Esophagus squamous epithelium (tissue), 5 donors: Measurements from ENCODE around the gene PLEKHB2. TPM values are rescaled to one million over a fixed set of nuclear protein-coding genes. Genes with fewer than 3 reads are reported as not detected.
"Not testable (repeated sequence)": the region's sequence is repeated elsewhere in the genome, so short reads cannot be mapped to it uniquely, and the experiment has no call there.

ENCODE experiments used
- DNase-seq: peaks from one replicate; lab custom pipeline; 2025; lab: John Stamatoyannopoulos, UW
- H3K27ac ChIP-seq, 4 donors: fragments of 200-600 bp; sonication (generic); one replicate each; pipeline ENCODE4 v1.5.1; 2016 to 2019; ENCODE audit warnings: mild to moderate bottlenecking in 1 of 4
- H3K27me3 ChIP-seq, 4 donors: fragments of 200-600 bp; sonication (generic); 1 replicate in 3 of 4; 2 replicates in 1 of 4; pipeline versions ENCODE4 v1.5.1 to v1.6.0; 2017 to 2021; ENCODE audit warnings: antibody characterized with exemption in 1 of 4
- H3K36me3 ChIP-seq, 3 donors: fragments of 200-600 bp; sonication (generic); one replicate each; pipeline ENCODE4 v1.5.1; 2016 to 2019
- H3K4me1 ChIP-seq, 3 donors: fragments of 200-600 bp; sonication (generic); one replicate each; pipeline ENCODE4 v1.5.1; 2017 to 2019
- H3K4me3 ChIP-seq, 4 donors: fragments of 200-600 bp; sonication (generic); 1 replicate in 3 of 4; 2 replicates in 1 of 4; pipeline ENCODE4 v1.5.1; 2016 to 2019; ENCODE audit warnings: mild to moderate bottlenecking in 2 of 4, moderate library complexity in 1 of 4
- H3K9me3 ChIP-seq, 3 donors: fragments of 200-600 bp; sonication (generic); one replicate each; pipeline ENCODE4 v1.5.1; 2016 to 2019
- CTCF ChIP-seq, 6 experiments: fragments of 450-650 bp in 4 of 6; fragments of 200-600 bp in 2 of 6; sonication (generic) in 2 of 6; IDR thresholded peaks; one replicate each; pipeline ENCODE4 v1.5.1; 2016 to 2019; ENCODE audit warnings: antibody characterized with exemption in 6 of 6, mild to moderate bottlenecking in 4 of 6, moderate library complexity in 4 of 6
- POLR2A ChIP-seq, 4 donors: fragments of 450-650 bp; IDR thresholded peaks; one replicate each; pipeline ENCODE4 v1.6.1; 2017; ENCODE audit warnings: antibody characterized with exemption in 4 of 4, mild to moderate bottlenecking in 4 of 4, moderate library complexity in 3 of 4
- WGBS, 2 donors: methylation state at CpG; one replicate each; pipeline ENCODE4 v1.1.5; 2018; 5-methylcytosine and 5-hydroxymethylcytosine counted together
- intact Hi-C: fragments of 100-400 bp; cut with DNase I; formaldehyde crosslinking; loops from one replicate; pipeline ENCODE4 v1.15.0; 2022
- total RNA-seq, 4 donors: library from RNA; depleted of rRNA; stranded (reverse); fragments of >200 nt; gene quantifications; one replicate each; pipeline ENCODE4 v1.1.0, GENCODE V29; 2016
- donor health status: DM: yes; HTN: yes; CAD: no.

Gene PLEKHB2
- total RNA-seq, 4 donors from 2014 or later: 36.3 to 75.8 (median 47.4) TPM

GRCh38 chr2:131155208-131155855, 50.2 kb downstream of the PLEKHB2 start:
- Histone ChIP-seq H3K4me3 (no peak overlapping the region), H3K9me3 (no peaks in the 10 kb centered on the region), H3K27me3 (no peaks in the 10 kb centered on the region), H3K36me3 (peaks cover 0 to 10% (median 0%) of the 10 kb centered on the region in 3 donors), H3K4me1 (peaks cover 0 to 12% (median 0%) of the 10 kb centered on the region in 3 donors), H3K27ac (no peak overlapping the region)
- WGBS, 2 donors: 95 to 96% methylated on average over 23 to 25 of the region's 46 CpGs
- DNase-seq: no peak
- no peak for TF ChIP-seq CTCF (IDR thresholded peaks at IDR 0.05)
- intact Hi-C loops: no loop called here

GRCh38 chr2:131156452-131157149, 51.5 kb downstream of the PLEKHB2 start:
- Histone ChIP-seq H3K4me1 (peaks cover 0 to 12% (median 0%) of the 10 kb centered on the region in 3 donors), H3K27ac (no peak overlapping the region), H3K4me3 (no peak overlapping the region), H3K9me3 (no peaks in the 10 kb centered on the region), H3K36me3 (no peaks in the 10 kb centered on the region), H3K27me3 (no peaks in the 10 kb centered on the region)
- no peak for TF ChIP-seq CTCF (IDR thresholded peaks at IDR 0.05)
- TF ChIP-seq POLR2A (IDR thresholded peaks at IDR 0.05): no peak
- 73% methylated on average over 3 to 7 of the region's 12 CpGs for WGBS, 2 donors
- DNase-seq: no peak
- intact Hi-C loops: no loop called here

GRCh38 chr2:131165562-131165961, 60.4 kb downstream of the PLEKHB2 start:
- intact Hi-C loops, H3K27me3 ChIP-seq, H3K9me3 ChIP-seq, H3K36me3 ChIP-seq, DNase-seq, H3K27ac ChIP-seq, H3K4me1 ChIP-seq, H3K4me3 ChIP-seq: not testable (repeated sequence)
- WGBS, 2 donors: 86 to 95% methylated on average over 5 of the region's 5 CpGs

- no peaks in the 10 kb centered on the region for H3K4me1 ChIP-seq
- TF ChIP-seq CTCF (IDR thresholded peaks at IDR 0.05) (no peak), POLR2A (IDR thresholded peaks at IDR 0.05) (no peak)
- peaks cover 0 to under 1% (median 0%) of the 10 kb centered on the region in 4 donors for H3K27me3 ChIP-seq
- H3K36me3 ChIP-seq: no peaks in the 10 kb centered on the region
- WGBS, 2 donors: 79 to 82% methylated on average over 3 to 5 of the region's 5 CpGs
- no peaks in the 10 kb centered on the region for H3K9me3 ChIP-seq
- H3K27ac ChIP-seq: no peak overlapping the region
- DNase-seq: no peak
- no peak overlapping the region for H3K4me3 ChIP-seq
- intact Hi-C loops: no loop called here
These were observed 63.4 kb downstream of the PLEKHB2 start for GRCh38 chr2:131168538-131168937.

GRCh38 chr2:131178050-131178449, 72.9 kb downstream of the PLEKHB2 start:
- H3K36me3 ChIP-seq, H3K27ac ChIP-seq, H3K4me3 ChIP-seq, intact Hi-C loops, H3K9me3 ChIP-seq, DNase-seq, H3K4me1 ChIP-seq: not testable (repeated sequence)
- 68 to 76% methylated on average over 7 to 8 of the region's 10 CpGs for WGBS, 2 donors
- H3K27me3 ChIP-seq: peaks cover 0 to 11% (median 0%) of the 10 kb centered on the region in 4 donors

GRCh38 chr2:131178721-131179418, 73.7 kb downstream of the PLEKHB2 start:
- intact Hi-C loops, H3K36me3 ChIP-seq, H3K27me3 ChIP-seq, H3K4me1 ChIP-seq, H3K9me3 ChIP-seq, H3K27ac ChIP-seq, H3K4me3 ChIP-seq, DNase-seq: not testable (repeated sequence)
- WGBS, 2 donors: 76 to 83% methylated on average over 13 to 15 of the region's 15 CpGs

GRCh38 chr2:131181451-131181850, 76.3 kb downstream of the PLEKHB2 start:
- DNase-seq, H3K27me3 ChIP-seq, H3K4me1 ChIP-seq, H3K36me3 ChIP-seq, intact Hi-C loops, H3K4me3 ChIP-seq, H3K27ac ChIP-seq, H3K9me3 ChIP-seq: not testable (repeated sequence)
- 61 to 69% methylated on average over 4 of the region's 4 CpGs for WGBS, 2 donors

GRCh38 chr2:131193421-131193820, 88.3 kb downstream of the PLEKHB2 start:
- H3K27ac ChIP-seq, DNase-seq, H3K36me3 ChIP-seq, H3K4me3 ChIP-seq, H3K4me1 ChIP-seq, H3K9me3 ChIP-seq, intact Hi-C loops: not testable (repeated sequence)
- peaks cover 0 to 12% (median 0%) of the 10 kb centered on the region in 4 donors for H3K27me3 ChIP-seq
- WGBS, 2 donors: 37 to 50% methylated on average over 3 of the region's 3 CpGs

GRCh38 chr2:131196186-131196585, 91.0 kb downstream of the PLEKHB2 start:
- peaks cover 0 to 12% (median 0%) of the 10 kb centered on the region in 4 donors for H3K27me3 ChIP-seq
- H3K27ac ChIP-seq, H3K4me3 ChIP-seq, intact Hi-C loops, H3K9me3 ChIP-seq, DNase-seq, H3K4me1 ChIP-seq, H3K36me3 ChIP-seq: not testable (repeated sequence)
- 47 to 58% methylated on average over 2 of the region's 2 CpGs for WGBS, 2 donors
